ENCODE data around the gene BCL11A.

GRCh38 chr2:60597346-60597745 is 43.9 kb upstream of the BCL11A start:
- no peak for TF ChIP-seq CTCF (conservative IDR thresholded peaks at IDR 0.05; ENCODE audit: low read depth, low read length)
- no peak for TF ChIP-seq EZH2 (IDR thresholded peaks at IDR 0.05; ENCODE audit: borderline replicate concordance, low read depth, low read length, poor library complexity, severe bottlenecking)

Measured in A673 (cell line).